ENCODE measurements around the gene PA2G4.

GRCh38 chr12:56081393-56082347, 22.7 kb upstream of the PA2G4 start:
- TF ChIP-seq, protein P1, sequence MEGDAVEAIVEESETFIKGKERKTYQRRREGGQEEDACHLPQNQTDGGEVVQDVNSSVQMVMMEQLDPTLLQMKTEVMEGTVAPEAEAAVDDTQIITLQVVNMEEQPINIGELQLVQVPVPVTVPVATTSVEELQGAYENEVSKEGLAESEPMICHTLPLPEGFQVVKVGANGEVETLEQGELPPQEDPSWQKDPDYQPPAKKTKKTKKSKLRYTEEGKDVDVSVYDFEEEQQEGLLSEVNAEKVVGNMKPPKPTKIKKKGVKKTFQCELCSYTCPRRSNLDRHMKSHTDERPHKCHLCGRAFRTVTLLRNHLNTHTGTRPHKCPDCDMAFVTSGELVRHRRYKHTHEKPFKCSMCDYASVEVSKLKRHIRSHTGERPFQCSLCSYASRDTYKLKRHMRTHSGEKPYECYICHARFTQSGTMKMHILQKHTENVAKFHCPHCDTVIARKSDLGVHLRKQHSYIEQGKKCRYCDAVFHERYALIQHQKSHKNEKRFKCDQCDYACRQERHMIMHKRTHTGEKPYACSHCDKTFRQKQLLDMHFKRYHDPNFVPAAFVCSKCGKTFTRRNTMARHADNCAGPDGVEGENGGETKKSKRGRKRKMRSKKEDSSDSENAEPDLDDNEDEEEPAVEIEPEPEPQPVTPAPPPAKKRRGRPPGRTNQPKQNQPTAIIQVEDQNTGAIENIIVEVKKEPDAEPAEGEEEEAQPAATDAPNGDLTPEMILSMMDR (IDR thresholded peaks at IDR 0.05; ENCODE audit: insufficient read depth, low read depth, low read length) = no peak
- no peak for TF ChIP-seq EZH2 (IDR thresholded peaks at IDR 0.05; ENCODE audit: insufficient read depth, low read length)
